Liver (tissue), 3 donors: Measurements from ENCODE around the gene CDC25A.

ENCODE experiments used
- FOXA2 ChIP-seq: IDR thresholded peaks from 2 replicates; pipeline ENCODE4 v1.6.1; 2016; ENCODE audit warnings: antibody characterized with exemption
- HNF4A ChIP-seq, 2 donors: conservative IDR thresholded peaks; 2 replicates each; pipeline ENCODE4 v1.6.1; 2016; ENCODE audit warnings: antibody characterized with exemption in 2 of 2, mild to moderate bottlenecking in 2 of 2
- JUND ChIP-seq, 2 donors: IDR thresholded peaks; 2 replicates each; pipeline ENCODE4 v1.6.1; 2016; ENCODE audit warnings: antibody characterized with exemption in 2 of 2
- RAD21 ChIP-seq, 2 donors: IDR thresholded peaks; 2 replicates each; pipeline ENCODE4 v1.6.1; 2016; ENCODE audit warnings: antibody characterized with exemption in 2 of 2, mild to moderate bottlenecking in 2 of 2
- SP1 ChIP-seq: IDR thresholded peaks from 2 replicates; pipeline ENCODE4 v1.6.1; 2018; ENCODE audit warnings: antibody characterized with exemption, mild to moderate bottlenecking
- TAF1 ChIP-seq: conservative IDR thresholded peaks from 2 replicates; pipeline ENCODE4 v1.6.1; 2016; ENCODE audit warnings: antibody characterized with exemption, mild to moderate bottlenecking
- YY1 ChIP-seq: IDR thresholded peaks from 2 replicates; pipeline ENCODE4 v1.6.1; 2016; ENCODE audit warnings: antibody characterized with exemption, mild to moderate bottlenecking
- TF ChIP-seq, protein P1 (sequence below): fragments of 150-350 bp; IDR thresholded peaks from 2 replicates; pipeline ENCODE4 v1.5.1; 2017; ENCODE audit warnings: improper control_type of control experiment, low read depth, low read length; ENCODE audit not compliant: missing input control
- TF ChIP-seq, protein P2 (sequence below): IDR thresholded peaks from 2 replicates; pipeline ENCODE4 v1.6.1; 2016; ENCODE audit warnings: antibody characterized with exemption
- TF ChIP-seq, protein P3 (sequence below): IDR thresholded peaks from 2 replicates; pipeline ENCODE4 v1.6.1; 2016; ENCODE audit warnings: antibody characterized with exemption
- TF ChIP-seq, protein P4 (sequence below): IDR thresholded peaks from 2 replicates; pipeline ENCODE4 v1.6.1; 2016; ENCODE audit warnings: antibody characterized with exemption
- TF ChIP-seq, protein P5 (sequence below): IDR thresholded peaks from 2 replicates; pipeline ENCODE4 v1.6.1; 2016; ENCODE audit warnings: antibody characterized with exemption, mild to moderate bottlenecking
- donor health status: healthy.
- donor health status: healthy.

DNA sequence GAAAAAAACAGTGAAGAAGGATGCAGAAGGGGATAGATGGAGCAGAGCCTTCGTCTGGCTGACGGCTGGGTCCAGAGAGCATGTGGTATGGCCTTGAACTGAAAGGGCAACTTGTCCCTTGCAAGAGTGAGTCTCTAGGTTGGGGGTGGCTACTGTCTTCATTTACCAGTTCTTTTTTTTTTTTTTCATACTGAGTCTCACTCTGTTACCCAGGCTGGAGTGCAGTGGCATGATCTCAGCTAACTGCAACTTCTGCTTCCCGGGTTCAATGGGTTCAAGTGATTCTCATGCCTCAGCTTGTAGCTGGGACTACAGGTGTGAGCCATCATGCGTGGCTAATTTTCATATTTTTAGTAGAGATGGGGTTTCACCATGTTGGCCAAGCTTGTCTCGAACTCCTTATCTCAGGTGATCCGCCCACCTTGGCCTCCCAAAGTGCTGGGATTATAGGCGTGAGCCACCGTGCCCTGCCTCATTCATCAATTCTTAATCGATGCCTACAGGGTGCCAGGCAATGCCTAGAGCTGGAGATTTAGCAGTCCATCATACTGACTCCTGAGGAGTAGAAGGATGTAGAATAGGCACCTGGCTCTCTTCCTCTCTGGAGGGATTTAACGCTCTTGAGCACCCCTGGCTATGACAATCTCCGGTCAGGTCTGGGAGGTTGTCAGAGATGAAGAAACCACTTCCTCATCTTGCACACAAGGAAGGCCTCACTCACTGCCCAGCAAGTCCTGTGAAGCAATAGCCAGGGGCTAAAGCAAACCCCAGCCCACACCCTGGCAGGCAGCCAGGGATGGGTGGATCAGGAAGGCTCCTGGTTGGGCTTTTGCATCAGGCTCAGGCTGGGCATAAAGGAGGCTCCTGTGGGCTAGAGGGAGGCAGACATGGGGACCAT, 34.6 kb upstream of the CDC25A start, which contains the start of gene CAMP:
- TF ChIP-seq, protein P1, sequence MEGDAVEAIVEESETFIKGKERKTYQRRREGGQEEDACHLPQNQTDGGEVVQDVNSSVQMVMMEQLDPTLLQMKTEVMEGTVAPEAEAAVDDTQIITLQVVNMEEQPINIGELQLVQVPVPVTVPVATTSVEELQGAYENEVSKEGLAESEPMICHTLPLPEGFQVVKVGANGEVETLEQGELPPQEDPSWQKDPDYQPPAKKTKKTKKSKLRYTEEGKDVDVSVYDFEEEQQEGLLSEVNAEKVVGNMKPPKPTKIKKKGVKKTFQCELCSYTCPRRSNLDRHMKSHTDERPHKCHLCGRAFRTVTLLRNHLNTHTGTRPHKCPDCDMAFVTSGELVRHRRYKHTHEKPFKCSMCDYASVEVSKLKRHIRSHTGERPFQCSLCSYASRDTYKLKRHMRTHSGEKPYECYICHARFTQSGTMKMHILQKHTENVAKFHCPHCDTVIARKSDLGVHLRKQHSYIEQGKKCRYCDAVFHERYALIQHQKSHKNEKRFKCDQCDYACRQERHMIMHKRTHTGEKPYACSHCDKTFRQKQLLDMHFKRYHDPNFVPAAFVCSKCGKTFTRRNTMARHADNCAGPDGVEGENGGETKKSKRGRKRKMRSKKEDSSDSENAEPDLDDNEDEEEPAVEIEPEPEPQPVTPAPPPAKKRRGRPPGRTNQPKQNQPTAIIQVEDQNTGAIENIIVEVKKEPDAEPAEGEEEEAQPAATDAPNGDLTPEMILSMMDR = no peak
- TF ChIP-seq, protein P2, sequence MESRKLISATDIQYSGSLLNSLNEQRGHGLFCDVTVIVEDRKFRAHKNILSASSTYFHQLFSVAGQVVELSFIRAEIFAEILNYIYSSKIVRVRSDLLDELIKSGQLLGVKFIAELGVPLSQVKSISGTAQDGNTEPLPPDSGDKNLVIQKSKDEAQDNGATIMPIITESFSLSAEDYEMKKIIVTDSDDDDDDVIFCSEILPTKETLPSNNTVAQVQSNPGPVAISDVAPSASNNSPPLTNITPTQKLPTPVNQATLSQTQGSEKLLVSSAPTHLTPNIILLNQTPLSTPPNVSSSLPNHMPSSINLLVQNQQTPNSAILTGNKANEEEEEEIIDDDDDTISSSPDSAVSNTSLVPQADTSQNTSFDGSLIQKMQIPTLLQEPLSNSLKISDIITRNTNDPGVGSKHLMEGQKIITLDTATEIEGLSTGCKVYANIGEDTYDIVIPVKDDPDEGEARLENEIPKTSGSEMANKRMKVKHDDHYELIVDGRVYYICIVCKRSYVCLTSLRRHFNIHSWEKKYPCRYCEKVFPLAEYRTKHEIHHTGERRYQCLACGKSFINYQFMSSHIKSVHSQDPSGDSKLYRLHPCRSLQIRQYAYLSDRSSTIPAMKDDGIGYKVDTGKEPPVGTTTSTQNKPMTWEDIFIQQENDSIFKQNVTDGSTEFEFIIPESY = no peak
- TF ChIP-seq, protein P3, sequence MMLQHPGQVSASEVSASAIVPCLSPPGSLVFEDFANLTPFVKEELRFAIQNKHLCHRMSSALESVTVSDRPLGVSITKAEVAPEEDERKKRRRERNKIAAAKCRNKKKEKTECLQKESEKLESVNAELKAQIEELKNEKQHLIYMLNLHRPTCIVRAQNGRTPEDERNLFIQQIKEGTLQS = no peak
- TF ChIP-seq JUND (IDR thresholded peaks at IDR 0.05) = no peak
- no peak for TF ChIP-seq YY1
- TF ChIP-seq TAF1 = no peak
- TF ChIP-seq HNF4A (conservative IDR thresholded peaks at IDR 0.05) = no peak
- TF ChIP-seq, protein P4, sequence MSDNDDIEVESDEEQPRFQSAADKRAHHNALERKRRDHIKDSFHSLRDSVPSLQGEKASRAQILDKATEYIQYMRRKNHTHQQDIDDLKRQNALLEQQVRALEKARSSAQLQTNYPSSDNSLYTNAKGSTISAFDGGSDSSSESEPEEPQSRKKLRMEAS = no peak
- no peak for TF ChIP-seq FOXA2
- TF ChIP-seq, protein P5, sequence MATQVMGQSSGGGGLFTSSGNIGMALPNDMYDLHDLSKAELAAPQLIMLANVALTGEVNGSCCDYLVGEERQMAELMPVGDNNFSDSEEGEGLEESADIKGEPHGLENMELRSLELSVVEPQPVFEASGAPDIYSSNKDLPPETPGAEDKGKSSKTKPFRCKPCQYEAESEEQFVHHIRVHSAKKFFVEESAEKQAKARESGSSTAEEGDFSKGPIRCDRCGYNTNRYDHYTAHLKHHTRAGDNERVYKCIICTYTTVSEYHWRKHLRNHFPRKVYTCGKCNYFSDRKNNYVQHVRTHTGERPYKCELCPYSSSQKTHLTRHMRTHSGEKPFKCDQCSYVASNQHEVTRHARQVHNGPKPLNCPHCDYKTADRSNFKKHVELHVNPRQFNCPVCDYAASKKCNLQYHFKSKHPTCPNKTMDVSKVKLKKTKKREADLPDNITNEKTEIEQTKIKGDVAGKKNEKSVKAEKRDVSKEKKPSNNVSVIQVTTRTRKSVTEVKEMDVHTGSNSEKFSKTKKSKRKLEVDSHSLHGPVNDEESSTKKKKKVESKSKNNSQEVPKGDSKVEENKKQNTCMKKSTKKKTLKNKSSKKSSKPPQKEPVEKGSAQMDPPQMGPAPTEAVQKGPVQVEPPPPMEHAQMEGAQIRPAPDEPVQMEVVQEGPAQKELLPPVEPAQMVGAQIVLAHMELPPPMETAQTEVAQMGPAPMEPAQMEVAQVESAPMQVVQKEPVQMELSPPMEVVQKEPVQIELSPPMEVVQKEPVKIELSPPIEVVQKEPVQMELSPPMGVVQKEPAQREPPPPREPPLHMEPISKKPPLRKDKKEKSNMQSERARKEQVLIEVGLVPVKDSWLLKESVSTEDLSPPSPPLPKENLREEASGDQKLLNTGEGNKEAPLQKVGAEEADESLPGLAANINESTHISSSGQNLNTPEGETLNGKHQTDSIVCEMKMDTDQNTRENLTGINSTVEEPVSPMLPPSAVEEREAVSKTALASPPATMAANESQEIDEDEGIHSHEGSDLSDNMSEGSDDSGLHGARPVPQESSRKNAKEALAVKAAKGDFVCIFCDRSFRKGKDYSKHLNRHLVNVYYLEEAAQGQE = no peak
- no peak for TF ChIP-seq SP1
- no peak for TF ChIP-seq RAD21 (IDR thresholded peaks at IDR 0.05)
